T-helper 1 cell (primary cell): ENCODE measurements around the gene RIPOR1.

Experiments
- DNase-seq, 5 donors: peaks; one replicate each; pipeline ENCODE4 v3.0.0-alpha.2; 2012 to 2020

The RIPOR1 gene

DNA sequence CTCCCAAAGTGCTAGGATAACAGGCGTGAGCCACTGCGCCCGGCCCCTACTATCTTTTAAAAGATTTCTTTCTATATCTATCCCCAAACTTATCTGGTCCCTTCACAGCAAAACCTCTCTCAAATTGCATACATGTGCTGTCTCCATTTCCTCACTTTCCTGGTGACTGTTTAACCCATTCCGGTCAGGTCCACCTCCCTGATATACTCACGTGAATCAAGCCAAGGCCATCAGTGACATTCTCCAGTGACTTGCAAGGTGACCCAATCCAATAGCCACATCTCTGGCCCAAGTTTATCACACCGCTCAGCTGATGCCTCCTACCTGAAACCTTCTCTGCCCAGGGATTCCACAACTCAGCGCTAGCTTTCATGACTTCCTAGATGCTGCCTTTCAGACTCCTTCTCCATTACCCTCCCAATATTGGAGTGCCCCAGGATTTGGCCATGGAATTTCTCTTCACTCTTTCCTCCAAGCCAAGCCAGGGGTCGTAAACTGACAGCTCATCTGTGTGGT lies 32.3 kb downstream of the RIPOR1 start:
- DNase-seq, result no peak

DNA sequence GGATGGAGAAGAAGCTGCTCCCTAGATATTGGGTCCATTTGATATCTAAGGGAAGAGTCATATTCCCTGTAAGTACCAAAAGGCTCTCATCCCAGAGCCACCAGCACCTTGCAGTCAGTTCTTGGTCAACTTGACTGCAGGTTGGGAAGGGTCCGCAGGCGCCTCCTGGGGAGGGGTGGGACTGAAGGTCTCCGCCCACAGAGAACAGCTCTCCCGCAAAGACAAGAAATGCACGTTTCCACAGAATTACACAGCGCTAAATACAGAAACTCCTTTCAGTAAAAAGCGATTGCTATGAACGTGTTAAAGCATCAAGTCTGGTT lies 32.8 kb downstream of the RIPOR1 start:
- DNase-seq, result no peak

DNA sequence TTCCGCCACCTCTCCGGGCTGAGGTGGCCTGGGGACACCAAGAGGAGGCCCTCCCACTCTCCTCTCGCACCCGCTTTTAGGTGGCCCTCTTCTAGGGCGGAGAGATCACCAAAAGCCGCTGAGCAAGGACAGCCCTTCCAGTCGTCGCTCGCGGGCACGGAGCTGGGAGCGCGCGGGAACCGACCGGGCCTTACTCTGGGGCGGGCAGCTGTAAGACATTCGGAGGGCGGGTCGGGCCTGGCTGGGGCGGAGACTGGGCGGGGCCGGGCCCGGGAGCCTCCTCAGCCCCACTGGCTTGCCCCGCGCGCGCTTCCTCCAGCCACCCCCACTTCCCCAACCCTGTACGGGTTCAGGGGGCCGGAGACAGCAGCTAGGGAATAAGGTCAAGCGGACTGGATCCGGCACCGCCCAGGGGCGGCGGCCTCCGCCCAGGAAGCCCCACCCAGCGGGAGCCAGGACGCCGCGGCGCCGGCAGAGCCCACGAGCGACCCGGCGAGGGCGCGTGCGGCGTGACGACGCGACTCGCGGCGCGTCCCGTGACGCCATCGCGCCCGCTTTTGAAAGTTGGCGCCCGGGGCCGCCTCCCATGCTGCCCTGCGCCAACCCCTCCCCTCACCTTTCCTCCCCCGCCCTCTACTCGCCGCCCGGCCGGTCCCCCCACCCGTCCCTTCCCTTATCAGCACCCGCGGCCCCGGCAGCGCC lies 33.3 kb downstream of the RIPOR1 start:
- peak; percentile 95 to 99 (median 97) for DNase-seq

DNA sequence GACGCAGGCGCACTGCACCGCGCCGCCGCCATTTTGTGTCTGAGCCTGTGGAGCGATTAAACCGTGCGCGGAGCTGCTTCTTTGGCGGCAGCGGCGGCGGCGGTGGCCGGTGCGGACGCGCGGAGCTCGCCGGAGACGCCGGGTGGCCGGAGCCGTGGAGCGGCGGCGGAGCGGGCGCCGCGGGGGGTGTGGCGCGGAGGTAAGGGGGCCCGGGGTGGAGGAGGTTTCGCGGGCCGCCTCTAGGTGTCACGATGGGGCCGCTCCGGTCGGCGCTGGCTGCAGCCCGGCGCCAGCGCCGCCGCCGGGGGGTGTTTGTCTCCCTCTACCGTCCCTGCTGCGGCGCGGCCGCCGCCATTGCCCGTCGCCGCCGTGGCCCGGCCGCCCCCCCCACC lies 33.9 kb downstream of the RIPOR1 start, which contains the start of gene CTCF:
Gene CTCF, plus strand, starts transcription at position 1 of the 392 bp plus-strand sequence. CDS start 48,307 bp downstream, outside the sequence.
- DNase-seq, result peak; percentile 76 to 88 (median 82)

DNA sequence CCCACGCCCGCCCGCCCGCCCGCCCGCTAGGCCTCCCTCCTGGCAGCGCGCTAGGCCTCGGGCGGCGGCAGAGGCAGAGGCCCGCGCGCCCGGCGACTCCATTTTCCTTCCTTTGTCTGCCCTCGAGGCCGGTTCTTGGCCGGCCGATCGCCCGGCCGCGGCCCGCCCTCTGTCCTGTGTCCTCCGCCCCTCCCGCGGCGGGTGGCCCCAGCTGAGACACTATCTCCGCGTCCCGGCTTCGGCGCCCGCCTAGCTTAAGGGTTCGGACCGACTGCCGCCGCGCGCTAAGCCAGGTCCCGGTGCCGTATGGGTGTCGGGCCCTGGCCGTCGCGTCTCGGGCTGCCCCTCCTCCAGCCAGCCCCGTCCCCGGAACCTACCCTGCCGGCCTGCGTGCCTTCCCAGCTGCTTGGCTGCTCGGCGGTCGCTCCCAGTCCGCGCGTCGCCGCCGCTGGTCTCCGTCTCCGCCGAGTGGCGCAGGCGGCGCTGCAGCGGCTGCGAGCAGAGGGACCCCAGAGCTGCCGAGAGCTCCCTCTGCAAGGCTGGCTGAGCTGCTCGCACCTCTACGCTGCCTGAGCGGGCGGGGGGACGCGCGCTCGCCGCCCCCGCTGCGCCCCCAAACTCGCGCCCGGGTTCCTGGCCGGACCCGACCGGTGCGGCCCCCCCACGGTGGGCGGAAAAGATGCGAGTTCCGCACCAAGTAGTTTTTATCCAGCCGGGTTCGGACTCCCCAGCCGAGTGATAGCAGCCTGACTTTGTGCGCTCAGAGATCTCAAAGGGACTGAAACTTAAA lies 34.5 kb downstream of the RIPOR1 start:
- DNase-seq, result peak; percentile 38 to 75 (median 46)

DNA sequence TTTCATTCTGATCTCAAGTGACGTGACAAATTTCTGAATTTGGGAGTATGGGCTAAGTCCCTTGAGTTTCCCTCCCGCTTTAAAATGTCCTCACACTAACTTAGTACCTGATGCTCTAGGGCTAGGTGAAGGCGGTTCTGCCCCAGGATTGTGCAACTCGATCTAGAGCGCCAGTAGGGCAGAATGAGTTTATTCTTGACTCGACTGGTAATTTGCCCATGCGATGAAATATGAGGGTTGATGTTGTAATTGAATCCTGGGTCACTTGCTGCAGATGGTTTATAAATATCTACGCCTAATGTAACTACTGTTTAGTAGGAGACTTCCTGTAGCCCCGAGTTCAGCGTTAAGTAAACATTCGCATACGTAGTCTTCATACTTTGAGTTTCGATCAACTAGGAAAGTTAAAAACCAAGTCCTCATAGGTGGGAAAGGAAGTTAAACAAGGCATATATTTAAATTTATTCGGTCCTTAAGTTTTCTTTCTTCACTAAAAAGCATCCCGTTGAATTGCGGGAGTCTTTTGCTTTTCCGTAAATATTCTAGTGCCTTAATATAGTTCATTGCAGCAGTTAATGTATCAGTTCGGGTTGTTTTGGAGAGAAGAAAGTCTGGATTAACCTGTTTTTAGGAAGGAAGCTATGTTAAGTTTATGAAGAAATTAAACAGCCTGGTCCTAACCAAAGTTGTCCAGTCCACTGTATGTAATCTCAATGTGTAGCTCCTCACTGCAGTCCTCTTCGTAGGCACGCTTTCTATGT lies 35.3 kb downstream of the RIPOR1 start:
- peak in 2 of 5 donors; percentile 22 to 58 for DNase-seq

DNA sequence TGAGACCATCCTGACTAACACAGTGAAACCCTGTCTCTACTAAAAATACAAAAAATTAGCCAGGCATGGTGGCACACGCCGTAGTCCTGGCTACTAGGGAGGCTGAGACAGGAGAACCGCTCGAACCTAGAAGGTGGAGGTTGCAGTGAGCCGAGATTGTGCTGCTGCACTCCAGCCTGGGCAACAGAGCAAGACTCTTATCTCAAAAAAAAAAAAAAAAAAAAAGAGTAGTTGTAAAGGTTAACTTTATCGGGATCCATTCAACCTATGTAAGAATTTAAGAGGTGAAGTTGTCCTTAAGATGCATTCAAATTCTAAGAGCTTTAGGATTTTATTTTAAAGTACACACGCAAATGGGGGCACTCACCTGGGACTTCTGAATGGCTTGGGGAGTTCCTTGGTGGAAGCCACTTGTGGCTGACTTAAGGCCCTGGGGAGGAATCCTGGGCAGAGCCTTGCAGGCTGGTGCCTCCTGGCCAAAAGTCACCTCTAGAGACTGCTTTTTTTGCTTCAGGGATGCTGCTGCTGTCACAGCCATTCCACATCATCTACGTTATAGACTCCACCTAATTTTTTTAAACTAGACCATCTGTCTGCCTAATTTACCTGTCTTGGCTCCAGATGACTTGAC lies 37.0 kb downstream of the RIPOR1 start:
- DNase-seq, result no peak

DNA sequence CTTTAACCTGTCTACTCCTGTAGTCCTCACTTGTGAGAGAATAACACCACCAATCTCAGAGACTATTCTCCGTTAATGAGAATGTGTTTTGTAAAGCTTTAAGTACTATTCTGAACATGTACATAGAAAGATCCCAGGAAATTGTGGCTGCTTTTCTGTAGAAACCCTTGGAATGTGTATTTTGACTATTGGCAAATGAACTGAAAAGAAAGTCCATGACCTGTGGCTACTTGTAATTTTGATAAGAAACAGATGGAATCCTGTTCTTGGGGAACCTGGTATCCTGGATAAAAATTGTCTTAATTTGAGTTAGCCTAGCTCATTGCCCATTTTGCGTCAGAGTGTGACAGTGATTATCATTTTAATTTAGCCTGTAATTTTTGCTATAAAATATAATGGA lies 42.8 kb downstream of the RIPOR1 start:
- DNase-seq, result no peak

DNA sequence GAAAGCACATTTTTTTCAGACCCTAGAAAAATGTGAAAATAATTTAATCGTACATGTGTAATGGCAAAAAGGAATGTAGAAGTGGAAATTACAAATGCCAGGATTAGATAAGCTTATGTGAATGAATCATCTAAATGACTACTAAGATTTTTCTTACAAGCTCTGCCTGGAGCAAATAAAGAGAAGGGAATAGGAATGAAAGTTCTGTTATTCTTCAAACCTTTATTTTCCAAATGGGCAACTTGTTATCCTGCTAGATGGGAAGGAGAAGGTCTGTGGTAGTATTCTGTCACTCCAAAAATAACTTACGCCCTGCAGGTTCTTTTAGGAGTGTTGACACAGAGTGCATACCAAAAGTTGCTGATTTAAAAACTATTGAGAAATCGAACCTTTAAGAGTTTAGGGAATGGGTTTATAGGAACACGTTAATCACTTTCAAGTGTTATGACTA lies 43.4 kb downstream of the RIPOR1 start:
- DNase-seq, result no peak

DNA sequence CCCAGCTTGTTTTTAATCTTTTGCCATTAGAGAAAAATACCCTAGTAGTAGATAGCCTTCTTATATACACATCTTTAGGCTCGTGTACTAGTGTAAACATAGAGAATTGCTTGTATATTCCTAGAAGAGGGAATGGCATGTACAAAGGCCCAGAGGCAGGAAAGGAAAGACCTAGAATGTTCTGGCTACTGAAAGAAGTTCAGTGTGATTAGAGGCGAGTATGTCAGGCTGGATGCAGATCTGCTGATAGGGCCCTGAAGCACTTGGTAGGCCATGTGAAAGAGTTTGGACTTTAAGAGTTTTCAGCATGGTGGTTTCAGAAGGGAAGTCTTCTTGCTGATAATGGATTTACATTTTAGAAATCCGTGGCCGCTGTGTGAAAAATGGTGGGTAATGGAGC lies 51.1 kb downstream of the RIPOR1 start:
- no peak for DNase-seq

DNA sequence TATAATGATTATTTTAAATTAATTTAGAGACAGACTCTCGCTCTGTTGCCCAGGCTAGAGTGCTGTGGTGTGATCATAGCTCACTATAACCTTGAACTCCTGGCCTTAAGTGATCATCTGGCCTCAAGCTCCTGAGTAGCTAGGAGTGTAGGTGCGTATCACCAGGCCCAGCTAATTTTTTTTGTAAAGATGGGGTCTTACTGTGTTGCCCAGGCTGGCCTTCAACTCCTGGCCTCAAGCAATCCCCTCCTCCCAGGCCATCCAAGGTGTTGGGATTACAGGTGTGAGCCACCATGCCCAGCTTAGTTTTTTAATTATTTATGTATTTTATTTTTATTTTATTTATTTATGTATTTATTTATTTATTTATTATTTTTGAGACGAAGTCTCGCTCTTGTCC lies 51.6 kb downstream of the RIPOR1 start:
- no peak for DNase-seq

DNA sequence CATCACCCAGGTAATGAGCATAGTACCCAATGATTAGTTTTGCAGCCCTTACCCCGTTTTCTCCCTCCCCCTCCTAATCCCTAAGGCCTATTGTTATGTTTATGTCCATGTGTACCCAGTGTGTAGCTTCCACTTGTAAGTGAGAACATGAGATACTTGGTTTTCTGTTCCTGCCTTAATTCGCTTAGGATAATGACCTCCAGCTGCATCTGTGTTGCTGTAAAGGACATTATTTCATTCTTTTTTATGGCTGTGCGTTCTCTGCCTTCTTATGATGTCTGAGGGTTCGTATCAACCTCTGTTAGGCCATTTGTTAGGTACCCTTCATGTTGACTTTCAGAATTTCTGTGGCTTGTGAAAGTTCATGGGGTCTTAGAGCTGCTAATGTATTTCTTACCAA lies 64.7 kb downstream of the RIPOR1 start:
- DNase-seq, result no peak

DNA sequence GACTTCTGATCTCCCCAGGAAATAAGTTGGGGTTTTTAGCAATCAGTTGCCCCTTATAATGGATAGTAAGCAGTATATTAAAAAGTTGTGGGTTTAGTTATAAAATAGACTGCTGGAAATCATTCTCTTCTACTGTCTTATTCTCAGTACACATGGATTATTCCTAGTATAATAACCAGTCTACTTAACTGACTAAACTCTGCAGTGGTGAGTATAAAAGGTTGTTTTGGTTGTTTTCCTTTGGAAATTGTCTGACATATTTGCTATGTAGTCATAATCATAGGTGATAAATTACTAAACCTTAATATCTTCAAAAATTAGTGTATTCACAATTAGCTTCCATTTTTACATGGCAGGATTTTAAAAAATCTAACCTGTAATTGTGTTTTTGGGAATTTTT lies 65.1 kb downstream of the RIPOR1 start:
- no peak for DNase-seq

DNA sequence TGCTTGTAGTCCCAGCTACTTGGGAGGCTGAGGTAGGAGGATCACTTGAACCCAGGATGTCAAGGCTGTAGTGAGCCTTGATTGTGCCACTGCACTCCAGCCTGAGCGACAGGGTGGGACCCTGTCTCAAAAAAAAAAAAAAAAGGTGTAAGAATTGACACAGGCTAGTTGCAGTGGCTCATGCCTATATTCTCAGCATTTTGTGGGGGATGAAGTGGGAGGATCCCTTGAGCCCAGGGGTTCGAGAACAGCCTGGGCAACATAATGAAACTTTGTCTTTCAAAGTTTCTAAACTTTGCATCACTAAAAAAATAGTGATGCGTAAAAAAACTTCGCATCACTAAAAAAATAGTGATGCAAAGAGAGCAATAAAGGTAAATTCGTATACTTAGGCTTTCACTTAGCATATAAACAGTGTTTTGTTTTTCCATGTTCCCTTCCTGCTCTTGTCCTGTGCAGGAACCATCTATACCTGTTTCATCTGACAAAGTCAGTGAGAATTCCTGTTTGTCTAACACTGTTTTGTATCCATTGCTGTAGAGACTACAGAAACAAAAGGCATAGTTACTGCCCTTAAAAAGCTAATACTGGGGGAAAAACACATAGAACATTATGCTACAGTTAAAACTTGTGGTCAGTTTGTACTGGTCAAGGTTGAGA lies 65.8 kb downstream of the RIPOR1 start:
- DNase-seq, result no peak

DNA sequence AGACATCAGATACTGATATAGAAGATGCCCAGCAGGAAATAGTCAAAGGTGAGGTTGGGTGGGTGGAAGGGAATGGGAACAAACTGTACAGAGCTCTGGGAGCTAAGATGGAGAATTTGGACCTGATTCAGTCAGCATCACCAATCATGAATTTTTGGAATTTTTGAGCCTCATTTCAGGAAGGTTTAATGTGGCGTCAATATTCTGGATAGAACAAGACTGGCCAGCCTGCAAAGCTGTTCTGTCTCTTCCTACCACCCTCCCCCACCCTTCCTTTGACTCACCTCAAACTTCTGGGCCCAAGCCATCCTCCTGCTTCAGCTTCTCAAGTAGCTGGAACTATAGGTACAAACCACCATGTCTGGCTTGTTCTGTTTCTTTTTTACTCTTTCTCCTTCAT lies 66.3 kb downstream of the RIPOR1 start:
- peak in 1 of 5 donors; percentile 6 for DNase-seq
